ENCODE results near the gene LDLRAP1.

LDLRAP1 gene

DNA sequence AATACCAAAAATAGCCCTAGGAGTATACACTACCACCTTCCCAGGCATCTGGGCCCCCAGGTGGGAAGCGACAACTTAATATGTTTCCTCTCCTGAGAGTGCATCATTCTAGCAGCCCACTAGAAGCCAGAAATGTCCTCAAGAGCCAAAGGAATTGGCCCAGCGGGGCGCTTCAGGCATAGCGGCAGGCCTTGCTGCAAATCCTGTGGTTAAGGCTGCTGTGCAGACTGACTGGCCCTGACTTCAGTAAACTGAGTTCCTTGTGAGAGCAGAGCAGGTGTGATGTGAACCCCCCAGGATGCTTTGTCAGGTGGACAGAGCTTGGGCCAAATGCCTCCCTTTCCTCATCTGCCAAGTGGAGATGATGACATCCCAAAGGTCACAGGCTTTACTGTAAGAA, 29.7 kb upstream of the LDLRAP1 start:
- no peaks in the 10 kb centered on the region for H3F3A ChIP-seq (ENCODE audit: control insufficient read depth, insufficient read depth)
- no peaks in the 10 kb centered on the region for H4K20me1 ChIP-seq (ENCODE audit: control insufficient read depth, insufficient read depth, low read depth, low read length)
- TF ChIP-seq EZH2phosphoT487 (IDR thresholded peaks at IDR 0.05; ENCODE audit: borderline replicate concordance, low read length) (no peak), CTCF (IDR thresholded peaks at IDR 0.05; ENCODE audit: low read depth, low read length, poor library complexity, severe bottlenecking) (no peak)
- H3K79me2 ChIP-seq (ENCODE audit: control insufficient read depth, low read length), result no peaks in the 10 kb centered on the region
- H3K27me3 ChIP-seq (ENCODE audit: control insufficient read depth, low read length), result no peaks in the 10 kb centered on the region
- no peak overlapping the region for H3K4me3 ChIP-seq (ENCODE audit: low read length)
- no peaks in the 10 kb centered on the region for H3K36me3 ChIP-seq (ENCODE audit: control insufficient read depth, low read length)
- no peaks in the 10 kb centered on the region for H3K9me2 ChIP-seq (replicated peaks; ENCODE audit: control insufficient read depth, low read length)
- no peak overlapping the region for H3K27ac ChIP-seq (ENCODE audit: low read depth, low read length)
- no peaks in the 10 kb centered on the region for H3K4me1 ChIP-seq (ENCODE audit: control insufficient read depth, low read length)
- H3K4me2 ChIP-seq (ENCODE audit: low read length), result no peak overlapping the region
- no peaks in the 10 kb centered on the region for H3K9me3 ChIP-seq (ENCODE audit: control insufficient read depth, insufficient read depth, low read length)

GRCh38 chr1:25515033-25515432, 28.4 kb upstream of the LDLRAP1 start:
- Histone ChIP-seq H3K4me2 (ENCODE audit: low read length) (no peak overlapping the region), H3K27ac (ENCODE audit: low read depth, low read length) (no peak overlapping the region), H4K20me1 (ENCODE audit: control insufficient read depth, insufficient read depth, low read depth, low read length) (no peaks in the 10 kb centered on the region), H3K9me3 (ENCODE audit: control insufficient read depth, insufficient read depth, low read length) (no peaks in the 10 kb centered on the region), H3K9me2 (replicated peaks; ENCODE audit: control insufficient read depth, low read length) (no peaks in the 10 kb centered on the region), H3F3A (ENCODE audit: control insufficient read depth, insufficient read depth) (no peaks in the 10 kb centered on the region), H3K4me3 (ENCODE audit: low read length) (no peak overlapping the region), H3K79me2 (ENCODE audit: control insufficient read depth, low read length) (no peaks in the 10 kb centered on the region), H3K36me3 (ENCODE audit: control insufficient read depth, low read length) (no peaks in the 10 kb centered on the region), H3K4me1 (ENCODE audit: control insufficient read depth, low read length) (no peaks in the 10 kb centered on the region), H3K27me3 (ENCODE audit: control insufficient read depth, low read length) (no peaks in the 10 kb centered on the region)
- TF ChIP-seq CTCF (IDR thresholded peaks at IDR 0.05; ENCODE audit: low read depth, low read length, poor library complexity, severe bottlenecking) (no peak), EZH2phosphoT487 (IDR thresholded peaks at IDR 0.05; ENCODE audit: borderline replicate concordance, low read length) (no peak)

- H3F3A ChIP-seq (ENCODE audit: control insufficient read depth, insufficient read depth), result no peaks in the 10 kb centered on the region
- TF ChIP-seq CTCF (IDR thresholded peaks at IDR 0.05; ENCODE audit: low read depth, low read length, poor library complexity, severe bottlenecking), result no peak
- TF ChIP-seq EZH2phosphoT487 (IDR thresholded peaks at IDR 0.05; ENCODE audit: borderline replicate concordance, low read length), result no peak
- no peaks in the 10 kb centered on the region for H3K27me3 ChIP-seq (ENCODE audit: control insufficient read depth, low read length)
- no peak overlapping the region for H3K27ac ChIP-seq (ENCODE audit: low read depth, low read length)
- H3K4me3 ChIP-seq (ENCODE audit: low read length), result no peak overlapping the region
- H3K4me2 ChIP-seq (ENCODE audit: low read length), result no peak overlapping the region
- H3K4me1 ChIP-seq (ENCODE audit: control insufficient read depth, low read length), result 0 out of 2 replicates have a peak, but pooled peaks cover 2% of the 10 kb centered on the region
- H3K79me2 ChIP-seq (ENCODE audit: control insufficient read depth, low read length), result no peaks in the 10 kb centered on the region
- no peaks in the 10 kb centered on the region for H3K9me2 ChIP-seq (replicated peaks; ENCODE audit: control insufficient read depth, low read length)
- no peaks in the 10 kb centered on the region for H3K36me3 ChIP-seq (ENCODE audit: control insufficient read depth, low read length)
- H3K9me3 ChIP-seq (ENCODE audit: control insufficient read depth, insufficient read depth, low read length), result no peaks in the 10 kb centered on the region
- H4K20me1 ChIP-seq (ENCODE audit: control insufficient read depth, insufficient read depth, low read depth, low read length), result no peaks in the 10 kb centered on the region
These were observed 26.7 kb upstream of the LDLRAP1 start for GRCh38 chr1:25516686-25517085.

All from DOHH2 (cell line).